Suprapubic skin (tissue), 4 donors: ENCODE results near the gene SFXN5. TPM values are rescaled to one million over a fixed set of nuclear protein-coding genes. Genes with fewer than 3 reads are reported as not detected.

Experiments used
- DNase-seq, 2 donors: peaks; one replicate each; pipeline ENCODE4 v3.0.0-alpha.2; 2019; ENCODE audit warnings: low spot score in 2 of 2
- H3K27ac ChIP-seq: fragments of 200-600 bp; sonication (generic); one replicate; pipeline ENCODE4 v1.5.1; 2019
- H3K27me3 ChIP-seq: fragments of 200-600 bp; sonication (generic); one replicate; pipeline ENCODE4 v1.5.1; 2019
- H3K36me3 ChIP-seq: fragments of 200-600 bp; sonication (generic); one replicate; pipeline ENCODE4 v1.5.1; 2019
- H3K4me1 ChIP-seq: fragments of 200-600 bp; sonication (generic); one replicate; pipeline ENCODE4 v1.5.1; 2019
- H3K4me3 ChIP-seq: fragments of 200-600 bp; sonication (generic); one replicate; pipeline ENCODE4 v1.5.1; 2019; ENCODE audit warnings: mild to moderate bottlenecking
- H3K9me3 ChIP-seq: fragments of 200-600 bp; sonication (generic); one replicate; pipeline ENCODE4 v1.5.1; 2019
- EP300 ChIP-seq: sonication (generic); formaldehyde crosslinking; IDR thresholded peaks from one replicate; pipeline ENCODE4 v1.6.1; 2017; ENCODE audit warnings: antibody characterized with exemption
- POLR2A ChIP-seq, 2 donors: fragments of 450-650 bp; IDR thresholded peaks; one replicate each; pipeline ENCODE4 v1.6.1; 2017; ENCODE audit warnings: antibody characterized with exemption in 2 of 2, mild to moderate bottlenecking in 2 of 2, moderate library complexity in 2 of 2
- POLR2AphosphoS5 ChIP-seq, 3 donors: sonication (generic); formaldehyde crosslinking; IDR thresholded peaks; one replicate each; pipeline ENCODE4 v1.6.1; 2017; ENCODE audit warnings: antibody characterized with exemption in 3 of 3
- WGBS: methylation state at CpG from one replicate; pipeline ENCODE4 v1.1.5; 2018; 5-methylcytosine and 5-hydroxymethylcytosine counted together
- total RNA-seq, 4 donors: library from RNA; depleted of rRNA; stranded (reverse); fragments of >200 nt; gene quantifications; one replicate each; pipeline ENCODE4 v1.1.0, GENCODE V29; 2016
- TF ChIP-seq, protein P1 (sequence below), 2 donors: fragments of 200-600 bp in 1 of 2; fragments of 450-650 bp in 1 of 2; sonication (generic) in 1 of 2; IDR thresholded peaks; one replicate each; pipeline ENCODE4 v1.5.1; 2016 to 2019; ENCODE audit warnings: antibody characterized with exemption in 2 of 2, mild to moderate bottlenecking in 1 of 2, moderate library complexity in 1 of 2

SFXN5 gene
- total RNA-seq, 4 donors from 2014 or later, result 11.9 to 25.7 (median 18.8) TPM

GRCh38 chr2:72933646-72934151 is 137.8 kb downstream of the SFXN5 start:
- Histone ChIP-seq H3K4me3 (no peak overlapping the region), H3K36me3 (no peaks in the 10 kb centered on the region), H3K9me3 (no peaks in the 10 kb centered on the region), H3K4me1 (peaks cover 15% of the 10 kb centered on the region), H3K27me3 (peaks cover 31% of the 10 kb centered on the region), H3K27ac (no peak overlapping the region)
- no peak for TF ChIP-seq POLR2AphosphoS5 (IDR thresholded peaks at IDR 0.05)
- no peak for TF ChIP-seq POLR2A (IDR thresholded peaks at IDR 0.05)
- TF ChIP-seq, protein P1, sequence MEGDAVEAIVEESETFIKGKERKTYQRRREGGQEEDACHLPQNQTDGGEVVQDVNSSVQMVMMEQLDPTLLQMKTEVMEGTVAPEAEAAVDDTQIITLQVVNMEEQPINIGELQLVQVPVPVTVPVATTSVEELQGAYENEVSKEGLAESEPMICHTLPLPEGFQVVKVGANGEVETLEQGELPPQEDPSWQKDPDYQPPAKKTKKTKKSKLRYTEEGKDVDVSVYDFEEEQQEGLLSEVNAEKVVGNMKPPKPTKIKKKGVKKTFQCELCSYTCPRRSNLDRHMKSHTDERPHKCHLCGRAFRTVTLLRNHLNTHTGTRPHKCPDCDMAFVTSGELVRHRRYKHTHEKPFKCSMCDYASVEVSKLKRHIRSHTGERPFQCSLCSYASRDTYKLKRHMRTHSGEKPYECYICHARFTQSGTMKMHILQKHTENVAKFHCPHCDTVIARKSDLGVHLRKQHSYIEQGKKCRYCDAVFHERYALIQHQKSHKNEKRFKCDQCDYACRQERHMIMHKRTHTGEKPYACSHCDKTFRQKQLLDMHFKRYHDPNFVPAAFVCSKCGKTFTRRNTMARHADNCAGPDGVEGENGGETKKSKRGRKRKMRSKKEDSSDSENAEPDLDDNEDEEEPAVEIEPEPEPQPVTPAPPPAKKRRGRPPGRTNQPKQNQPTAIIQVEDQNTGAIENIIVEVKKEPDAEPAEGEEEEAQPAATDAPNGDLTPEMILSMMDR (IDR thresholded peaks at IDR 0.05), result no peak
- TF ChIP-seq EP300, result no peak
- peak in 1 of 2 donors; percentile 50 for DNase-seq
- WGBS, result 88% methylated on average over 11 of the region's 12 CpGs

GRCh38 chr2:72933207-72933606 is 138.3 kb downstream of the SFXN5 start:
- Histone ChIP-seq H3K36me3 (no peaks in the 10 kb centered on the region), H3K27me3 (peaks cover 36% of the 10 kb centered on the region), H3K9me3 (no peaks in the 10 kb centered on the region), H3K4me1 (peaks cover 15% of the 10 kb centered on the region), H3K4me3 (no peak overlapping the region), H3K27ac (no peak overlapping the region)
- no peak for TF ChIP-seq POLR2A (IDR thresholded peaks at IDR 0.05)
- TF ChIP-seq EP300, result no peak
- TF ChIP-seq, protein P1 (IDR thresholded peaks at IDR 0.05), result no peak
- no peak for TF ChIP-seq POLR2AphosphoS5 (IDR thresholded peaks at IDR 0.05)
- 90% methylated on average over 5 of the region's 5 CpGs for WGBS
- DNase-seq, result no peak

DNA sequence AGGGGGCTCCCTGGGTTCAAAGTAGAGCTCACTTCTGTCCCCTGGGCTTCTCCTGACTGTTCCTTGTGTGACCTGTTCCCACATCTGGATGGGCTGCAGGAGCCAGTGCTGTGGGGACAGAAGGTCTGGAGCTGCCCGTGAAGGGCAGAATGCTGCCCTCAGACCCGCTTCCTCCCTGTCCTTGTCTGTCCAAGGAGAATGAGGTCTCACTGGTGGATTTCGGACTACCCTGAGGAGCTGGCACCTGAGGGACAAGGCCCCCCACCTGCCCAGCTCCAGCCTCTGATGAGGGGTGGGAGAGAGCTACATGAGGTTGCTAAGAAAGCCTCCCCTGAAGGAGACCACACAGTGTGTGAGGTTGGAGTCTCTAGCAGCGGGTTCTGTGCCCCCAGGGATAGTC is 138.7 kb downstream of the SFXN5 start:
- Histone ChIP-seq H3K4me3 (no peak overlapping the region), H3K27me3 (peaks cover 40% of the 10 kb centered on the region), H3K4me1 (peaks cover 13% of the 10 kb centered on the region), H3K27ac (no peak overlapping the region), H3K9me3 (no peaks in the 10 kb centered on the region), H3K36me3 (no peaks in the 10 kb centered on the region)
- 100% methylated on average over 2 of the region's 4 CpGs for WGBS
- no peak for DNase-seq
- no peak for TF ChIP-seq EP300
- no peak for TF ChIP-seq POLR2A (IDR thresholded peaks at IDR 0.05)
- TF ChIP-seq POLR2AphosphoS5 (IDR thresholded peaks at IDR 0.05), result no peak
- TF ChIP-seq, protein P1 (IDR thresholded peaks at IDR 0.05), result no peak

DNA sequence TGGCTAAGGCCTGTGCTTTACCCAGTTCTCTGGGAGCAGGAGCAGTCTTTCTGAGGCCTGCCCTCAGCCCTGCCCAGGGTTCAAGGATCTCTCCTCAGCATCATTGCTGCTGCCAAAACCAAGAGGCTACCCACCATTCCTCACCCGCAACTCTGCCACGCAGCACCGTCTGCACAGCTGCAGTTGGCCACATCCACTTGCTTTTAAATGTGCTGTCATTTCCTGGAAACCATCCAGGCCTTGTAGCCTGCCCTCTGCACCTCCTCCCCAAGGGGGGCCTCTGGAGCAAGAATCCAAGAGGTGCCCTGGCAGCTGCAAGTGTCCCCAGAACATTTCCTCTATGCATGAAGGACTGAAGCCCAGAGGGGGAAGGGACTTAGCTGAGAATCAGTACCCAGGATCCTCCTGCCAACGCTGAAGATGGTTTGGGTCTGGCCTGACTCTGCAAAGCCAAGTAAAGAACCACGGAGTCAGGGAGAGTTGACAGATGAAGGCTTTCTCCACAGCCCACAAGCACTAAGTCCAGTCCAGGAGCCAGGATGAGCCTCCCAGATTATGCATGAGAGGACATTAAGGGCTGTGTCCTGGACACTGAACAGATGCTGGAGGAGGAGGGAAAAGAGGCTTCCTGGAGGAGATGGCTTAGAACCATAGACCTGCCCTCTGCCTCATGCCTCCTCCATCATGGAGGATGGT is 139.3 kb downstream of the SFXN5 start:
- no peak overlapping the region for H3K4me3 ChIP-seq
- TF ChIP-seq POLR2A (IDR thresholded peaks at IDR 0.05) (no peak), POLR2AphosphoS5 (IDR thresholded peaks at IDR 0.05) (no peak), EP300 (no peak)
- TF ChIP-seq, protein P1 (IDR thresholded peaks at IDR 0.05), result no peak
- peaks cover 8% of the 10 kb centered on the region for H3K4me1 ChIP-seq
- WGBS, result 73% methylated on average over 2 of the region's 5 CpGs
- H3K27me3 ChIP-seq, result peaks cover 46% of the 10 kb centered on the region
- no peaks in the 10 kb centered on the region for H3K36me3 ChIP-seq
- no peaks in the 10 kb centered on the region for H3K9me3 ChIP-seq
- DNase-seq, result peak in 1 of 2 donors; percentile 47
- no peak overlapping the region for H3K27ac ChIP-seq

GRCh38 chr2:72931280-72931910 is 140.1 kb downstream of the SFXN5 start:
- H3K9me3 ChIP-seq, result no peaks in the 10 kb centered on the region
- H3K4me3 ChIP-seq, result no peak overlapping the region
- H3K27ac ChIP-seq, result no peak overlapping the region
- TF ChIP-seq POLR2A (IDR thresholded peaks at IDR 0.05) (no peak), POLR2AphosphoS5 (IDR thresholded peaks at IDR 0.05) (no peak), EP300 (no peak)
- TF ChIP-seq, protein P1 (IDR thresholded peaks at IDR 0.05), result no peak
- peaks cover 54% of the 10 kb centered on the region for H3K27me3 ChIP-seq
- DNase-seq, result peak; percentile 48 to 63
- peaks cover under 1% of the 10 kb centered on the region for H3K4me1 ChIP-seq
- H3K36me3 ChIP-seq, result no peaks in the 10 kb centered on the region
- 84% methylated on average over 8 of the region's 14 CpGs for WGBS
